Measurements from ENCODE around the gene CCDC80. TPM values are rescaled to one million over a fixed set of nuclear protein-coding genes. Genes with fewer than 3 reads are reported as not detected.
A peak's percentile ranks its signal among the peaks of the same experiment; 100 is the strongest.

The CCDC80 gene
- 26.9 TPM for polyA plus RNA-seq (2013, experiment 1 of 4)
- polyA plus RNA-seq (2013, experiment 2 of 4), result 24.1 TPM
- 31.4 TPM for polyA plus RNA-seq (2013, experiment 3 of 4)
- 35.3 TPM for polyA plus RNA-seq (2013, experiment 4 of 4)

GRCh38 chr3:112640930-112641801 lies at the start of gene CCDC80:
Gene CCDC80, minus strand, starts transcription at chr3:112641143. Its CDS starts 1,238 bp downstream, at chr3:112639905.
- no peaks in the 10 kb centered on the region for H3K36me3 ChIP-seq (ENCODE audit: control insufficient read depth, insufficient read depth, low read length)
- no peak within 1 kb of the TSS for H3K4me3 ChIP-seq (ENCODE audit: insufficient read depth, low read depth, low read length)
- peaks cover 25% of the 10 kb centered on the region for H3K4me1 ChIP-seq (ENCODE audit: control insufficient read depth, insufficient read depth, low read length)
- 66 to 73% methylated on average over 4 to 6 of the region's 6 CpGs for WGBS, 2 experiments
- no peaks in the 10 kb centered on the region for H3K27me3 ChIP-seq (ENCODE audit: control insufficient read depth, insufficient read depth, low read length, poor library complexity, severe bottlenecking)
- no peaks in the 10 kb centered on the region for H3K9me3 ChIP-seq (ENCODE audit: control insufficient read depth, low read length)
- peak within 1 kb of the TSS; percentile 90 for H3K27ac ChIP-seq (ENCODE audit: insufficient read depth, low read depth, low read length, poor library complexity, severe bottlenecking)

- 89 to 90% methylated on average over 2 of the region's 2 CpGs for WGBS, 2 experiments
- Histone ChIP-seq H3K9me3 (ENCODE audit: control insufficient read depth, low read length) (no peaks in the 10 kb centered on the region), H3K4me3 (ENCODE audit: insufficient read depth, low read depth, low read length) (no peak overlapping the region), H3K27me3 (ENCODE audit: control insufficient read depth, insufficient read depth, low read length, poor library complexity, severe bottlenecking) (no peaks in the 10 kb centered on the region), H3K36me3 (ENCODE audit: control insufficient read depth, insufficient read depth, low read length) (no peaks in the 10 kb centered on the region), H3K4me1 (ENCODE audit: control insufficient read depth, insufficient read depth, low read length) (peaks cover 20% of the 10 kb centered on the region), H3K27ac (ENCODE audit: insufficient read depth, low read depth, low read length, poor library complexity, severe bottlenecking) (peak overlapping the region; percentile 11)
Measured at GRCh38 chr3:112689989-112690388, 49.0 kb upstream of the CCDC80 start.

- Histone ChIP-seq H3K9me3 (ENCODE audit: control insufficient read depth, low read length) (no peaks in the 10 kb centered on the region), H3K27ac (ENCODE audit: insufficient read depth, low read depth, low read length, poor library complexity, severe bottlenecking) (no peak overlapping the region), H3K4me1 (ENCODE audit: control insufficient read depth, insufficient read depth, low read length) (peaks cover 20% of the 10 kb centered on the region), H3K36me3 (ENCODE audit: control insufficient read depth, insufficient read depth, low read length) (no peaks in the 10 kb centered on the region), H3K27me3 (ENCODE audit: control insufficient read depth, insufficient read depth, low read length, poor library complexity, severe bottlenecking) (no peaks in the 10 kb centered on the region), H3K4me3 (ENCODE audit: insufficient read depth, low read depth, low read length) (no peak overlapping the region)
- 96 to 100% methylated on average over 1 of the region's 1 CpG for WGBS, 2 experiments
Measured at GRCh38 chr3:112689385-112689784, 48.4 kb upstream of the CCDC80 start.

GRCh38 chr3:112688819-112689218 lies 47.9 kb upstream of the CCDC80 start:
- no peaks in the 10 kb centered on the region for H3K27me3 ChIP-seq (ENCODE audit: control insufficient read depth, insufficient read depth, low read length, poor library complexity, severe bottlenecking)
- H3K4me3 ChIP-seq (ENCODE audit: insufficient read depth, low read depth, low read length), result no peak overlapping the region
- no peaks in the 10 kb centered on the region for H3K9me3 ChIP-seq (ENCODE audit: control insufficient read depth, low read length)
- H3K36me3 ChIP-seq (ENCODE audit: control insufficient read depth, insufficient read depth, low read length), result no peaks in the 10 kb centered on the region
- WGBS, 2 experiments, result 87% methylated on average over 2 of the region's 2 CpGs
- H3K27ac ChIP-seq (ENCODE audit: insufficient read depth, low read depth, low read length, poor library complexity, severe bottlenecking), result no peak overlapping the region
- H3K4me1 ChIP-seq (ENCODE audit: control insufficient read depth, insufficient read depth, low read length), result peaks cover 20% of the 10 kb centered on the region

GRCh38 chr3:112688085-112688769 lies 47.3 kb upstream of the CCDC80 start:
- Histone ChIP-seq H3K4me1 (ENCODE audit: control insufficient read depth, insufficient read depth, low read length) (peaks cover 20% of the 10 kb centered on the region), H3K27ac (ENCODE audit: insufficient read depth, low read depth, low read length, poor library complexity, severe bottlenecking) (no peak overlapping the region), H3K27me3 (ENCODE audit: control insufficient read depth, insufficient read depth, low read length, poor library complexity, severe bottlenecking) (no peaks in the 10 kb centered on the region), H3K36me3 (ENCODE audit: control insufficient read depth, insufficient read depth, low read length) (no peaks in the 10 kb centered on the region), H3K9me3 (ENCODE audit: control insufficient read depth, low read length) (no peaks in the 10 kb centered on the region), H3K4me3 (ENCODE audit: insufficient read depth, low read depth, low read length) (no peak overlapping the region)
- 100% methylated on average over 1 to 2 of the region's 2 CpGs for WGBS, 2 experiments

GRCh38 chr3:112687616-112688015 lies 46.7 kb upstream of the CCDC80 start:
- no peak overlapping the region for H3K4me3 ChIP-seq (ENCODE audit: insufficient read depth, low read depth, low read length)
- no peaks in the 10 kb centered on the region for H3K27me3 ChIP-seq (ENCODE audit: control insufficient read depth, insufficient read depth, low read length, poor library complexity, severe bottlenecking)
- no peaks in the 10 kb centered on the region for H3K9me3 ChIP-seq (ENCODE audit: control insufficient read depth, low read length)
- WGBS, 2 experiments, result 96 to 100% methylated on average over 1 of the region's 1 CpG
- H3K27ac ChIP-seq (ENCODE audit: insufficient read depth, low read depth, low read length, poor library complexity, severe bottlenecking), result no peak overlapping the region
- no peaks in the 10 kb centered on the region for H3K36me3 ChIP-seq (ENCODE audit: control insufficient read depth, insufficient read depth, low read length)
- peaks cover 20% of the 10 kb centered on the region for H3K4me1 ChIP-seq (ENCODE audit: control insufficient read depth, insufficient read depth, low read length)

- Histone ChIP-seq H3K4me3 (ENCODE audit: insufficient read depth, low read depth, low read length) (no peak overlapping the region), H3K4me1 (ENCODE audit: control insufficient read depth, insufficient read depth, low read length) (peaks cover 20% of the 10 kb centered on the region), H3K36me3 (ENCODE audit: control insufficient read depth, insufficient read depth, low read length) (no peaks in the 10 kb centered on the region), H3K27me3 (ENCODE audit: control insufficient read depth, insufficient read depth, low read length, poor library complexity, severe bottlenecking) (no peaks in the 10 kb centered on the region), H3K9me3 (ENCODE audit: control insufficient read depth, low read length) (no peaks in the 10 kb centered on the region), H3K27ac (ENCODE audit: insufficient read depth, low read depth, low read length, poor library complexity, severe bottlenecking) (no peak overlapping the region)
- WGBS, 2 experiments, result 65 to 80% methylated on average over 3 of the region's 3 CpGs
Measured at GRCh38 chr3:112687211-112687610, 46.3 kb upstream of the CCDC80 start.

- Histone ChIP-seq H3K27ac (ENCODE audit: insufficient read depth, low read depth, low read length, poor library complexity, severe bottlenecking) (no peak overlapping the region), H3K27me3 (ENCODE audit: control insufficient read depth, insufficient read depth, low read length, poor library complexity, severe bottlenecking) (no peaks in the 10 kb centered on the region), H3K4me3 (ENCODE audit: insufficient read depth, low read depth, low read length) (no peak overlapping the region), H3K36me3 (ENCODE audit: control insufficient read depth, insufficient read depth, low read length) (no peaks in the 10 kb centered on the region), H3K4me1 (ENCODE audit: control insufficient read depth, insufficient read depth, low read length) (peaks cover 20% of the 10 kb centered on the region), H3K9me3 (ENCODE audit: control insufficient read depth, low read length) (no peaks in the 10 kb centered on the region)
- WGBS, 2 experiments, result 57 to 66% methylated on average over 5 of the region's 5 CpGs
Measured at GRCh38 chr3:112685956-112686799, 45.2 kb upstream of the CCDC80 start.

- peaks cover 20% of the 10 kb centered on the region for H3K4me1 ChIP-seq (ENCODE audit: control insufficient read depth, insufficient read depth, low read length)
- H3K27ac ChIP-seq (ENCODE audit: insufficient read depth, low read depth, low read length, poor library complexity, severe bottlenecking), result no peak overlapping the region
- H3K4me3 ChIP-seq (ENCODE audit: insufficient read depth, low read depth, low read length), result no peak overlapping the region
- no peaks in the 10 kb centered on the region for H3K27me3 ChIP-seq (ENCODE audit: control insufficient read depth, insufficient read depth, low read length, poor library complexity, severe bottlenecking)
- H3K9me3 ChIP-seq (ENCODE audit: control insufficient read depth, low read length), result no peaks in the 10 kb centered on the region
- 92% methylated on average over 7 of the region's 7 CpGs for WGBS, 2 experiments
- no peaks in the 10 kb centered on the region for H3K36me3 ChIP-seq (ENCODE audit: control insufficient read depth, insufficient read depth, low read length)
Measured at GRCh38 chr3:112685420-112685819, 44.5 kb upstream of the CCDC80 start.

Data from ectodermal cell (in vitro differentiated cells).